Measurements from ENCODE around the gene SGIP1. TPM values are rescaled to one million over a fixed set of nuclear protein-coding genes. Genes with fewer than 3 reads are reported as not detected.

The SGIP1 gene
- total RNA-seq, 1 donor from 2014 or later: 4.2 TPM

- H4K20me1 ChIP-seq (ENCODE audit: low read depth): no peaks in the 10 kb centered on the region
- H3K4me3 ChIP-seq: no peak overlapping the region
- DNase-seq (ENCODE audit: low spot score): no peak
- H3K4me1 ChIP-seq: no peaks in the 10 kb centered on the region
- Mint-ChIP-seq H3K36me3 (no peaks in the 10 kb centered on the region), H3K9me3 (peaks cover 5% of the 10 kb centered on the region), H3K27ac (no peak overlapping the region), H3K27me3 (ENCODE audit: insufficient read depth, low read depth) (peaks cover 4% of the 10 kb centered on the region), H3K4me1 (no peaks in the 10 kb centered on the region), H3K4me3 (no peak overlapping the region)
- no peak overlapping the region for H3K9ac ChIP-seq
- no peaks in the 10 kb centered on the region for H3K79me2 ChIP-seq (ENCODE audit: low read depth)
- H3F3A ChIP-seq (ENCODE audit: low read depth): no peaks in the 10 kb centered on the region
- H2AFZ ChIP-seq (replicated peaks): no peak overlapping the region
- TF ChIP-seq, protein P1, sequence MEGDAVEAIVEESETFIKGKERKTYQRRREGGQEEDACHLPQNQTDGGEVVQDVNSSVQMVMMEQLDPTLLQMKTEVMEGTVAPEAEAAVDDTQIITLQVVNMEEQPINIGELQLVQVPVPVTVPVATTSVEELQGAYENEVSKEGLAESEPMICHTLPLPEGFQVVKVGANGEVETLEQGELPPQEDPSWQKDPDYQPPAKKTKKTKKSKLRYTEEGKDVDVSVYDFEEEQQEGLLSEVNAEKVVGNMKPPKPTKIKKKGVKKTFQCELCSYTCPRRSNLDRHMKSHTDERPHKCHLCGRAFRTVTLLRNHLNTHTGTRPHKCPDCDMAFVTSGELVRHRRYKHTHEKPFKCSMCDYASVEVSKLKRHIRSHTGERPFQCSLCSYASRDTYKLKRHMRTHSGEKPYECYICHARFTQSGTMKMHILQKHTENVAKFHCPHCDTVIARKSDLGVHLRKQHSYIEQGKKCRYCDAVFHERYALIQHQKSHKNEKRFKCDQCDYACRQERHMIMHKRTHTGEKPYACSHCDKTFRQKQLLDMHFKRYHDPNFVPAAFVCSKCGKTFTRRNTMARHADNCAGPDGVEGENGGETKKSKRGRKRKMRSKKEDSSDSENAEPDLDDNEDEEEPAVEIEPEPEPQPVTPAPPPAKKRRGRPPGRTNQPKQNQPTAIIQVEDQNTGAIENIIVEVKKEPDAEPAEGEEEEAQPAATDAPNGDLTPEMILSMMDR (IDR thresholded peaks at IDR 0.05): no peak
- TF ChIP-seq EZH2 (IDR thresholded peaks at IDR 0.05) (no peak), EZH2phosphoT487 (IDR thresholded peaks at IDR 0.05) (no peak)
- H3K27ac ChIP-seq: no peak overlapping the region
- H3K27me3 ChIP-seq: no peaks in the 10 kb centered on the region
- H3K9me3 ChIP-seq (ENCODE audit: low read depth): no peaks in the 10 kb centered on the region
- no peak overlapping the region for H3K4me2 ChIP-seq
- H3K36me3 ChIP-seq: no peaks in the 10 kb centered on the region
Measured at GRCh38 chr1:66563941-66564630, 30.1 kb downstream of the SGIP1 start.

DNA sequence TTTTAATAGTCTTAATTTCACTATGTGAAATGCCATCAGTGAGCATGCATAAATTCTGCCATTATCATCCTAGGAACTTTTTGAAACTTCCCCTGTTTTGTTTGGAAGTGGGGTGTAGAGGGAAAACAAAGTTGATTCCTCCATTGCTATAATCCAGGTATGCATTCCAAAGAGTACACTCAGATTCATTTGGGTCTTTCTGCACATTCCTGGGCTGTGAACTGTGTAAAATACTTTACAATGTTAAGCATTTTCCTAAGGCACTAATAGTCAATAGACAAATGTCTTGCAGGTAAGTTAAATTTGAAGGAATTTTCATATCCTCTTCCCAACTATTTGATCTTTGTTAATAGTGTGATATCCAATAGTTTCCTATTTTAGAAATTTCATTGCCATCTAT lies 36.2 kb downstream of the SGIP1 start:
- Histone ChIP-seq H3K4me1 (no peaks in the 10 kb centered on the region), H3K4me3 (no peak overlapping the region), H3F3A (ENCODE audit: low read depth) (no peaks in the 10 kb centered on the region), H3K79me2 (ENCODE audit: low read depth) (no peaks in the 10 kb centered on the region), H3K9me3 (ENCODE audit: low read depth) (no peaks in the 10 kb centered on the region), H3K9ac (no peak overlapping the region), H4K20me1 (ENCODE audit: low read depth) (no peaks in the 10 kb centered on the region), H3K36me3 (no peaks in the 10 kb centered on the region), H3K4me2 (no peak overlapping the region), H3K27me3 (no peaks in the 10 kb centered on the region), H2AFZ (replicated peaks) (no peak overlapping the region), H3K27ac (no peak overlapping the region)
- peaks cover 5% of the 10 kb centered on the region for H3K9me3 Mint-ChIP-seq
- no peak overlapping the region for H3K4me3 Mint-ChIP-seq
- no peak for DNase-seq (ENCODE audit: low spot score)
- H3K36me3 Mint-ChIP-seq: no peaks in the 10 kb centered on the region
- TF ChIP-seq EZH2phosphoT487 (IDR thresholded peaks at IDR 0.05): no peak
- no peak for TF ChIP-seq EZH2 (IDR thresholded peaks at IDR 0.05)
- TF ChIP-seq, protein P1 (IDR thresholded peaks at IDR 0.05): no peak
- no peaks in the 10 kb centered on the region for H3K4me1 Mint-ChIP-seq
- H3K27ac Mint-ChIP-seq: no peak overlapping the region
- H3K27me3 Mint-ChIP-seq (ENCODE audit: insufficient read depth, low read depth): no peaks in the 10 kb centered on the region

DNA sequence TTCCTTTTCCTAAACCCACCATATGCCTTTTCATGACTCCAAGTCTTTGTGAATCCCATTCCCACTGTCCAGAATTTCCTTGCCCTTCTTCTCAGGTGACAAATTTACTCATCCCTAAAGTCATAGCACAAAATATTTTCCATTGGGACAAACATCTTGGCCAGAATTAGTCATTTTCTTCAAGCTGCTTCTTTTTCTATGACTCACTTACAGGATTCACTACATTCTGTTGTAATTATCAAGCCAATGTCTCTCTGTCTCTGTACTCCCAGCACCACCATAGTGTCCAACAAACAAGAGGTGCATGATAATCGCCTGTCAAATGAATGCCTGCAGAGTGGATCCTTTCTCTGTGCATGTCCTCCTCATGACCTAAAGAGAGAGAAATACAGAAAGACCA lies 37.8 kb downstream of the SGIP1 start:
- H3K4me3 ChIP-seq: no peak overlapping the region
- no peak overlapping the region for H2AFZ ChIP-seq (replicated peaks)
- no peaks in the 10 kb centered on the region for H3K36me3 ChIP-seq
- Mint-ChIP-seq H3K9me3 (peaks cover 5% of the 10 kb centered on the region), H3K27me3 (ENCODE audit: insufficient read depth, low read depth) (no peaks in the 10 kb centered on the region), H3K36me3 (no peaks in the 10 kb centered on the region), H3K4me3 (no peak overlapping the region), H3K27ac (no peak overlapping the region), H3K4me1 (no peaks in the 10 kb centered on the region)
- H3K27me3 ChIP-seq: no peaks in the 10 kb centered on the region
- no peaks in the 10 kb centered on the region for H3K4me1 ChIP-seq
- no peaks in the 10 kb centered on the region for H3K79me2 ChIP-seq (ENCODE audit: low read depth)
- H3K4me2 ChIP-seq: no peak overlapping the region
- H3K9me3 ChIP-seq (ENCODE audit: low read depth): no peaks in the 10 kb centered on the region
- H3F3A ChIP-seq (ENCODE audit: low read depth): no peaks in the 10 kb centered on the region
- H3K9ac ChIP-seq: no peak overlapping the region
- no peak for DNase-seq (ENCODE audit: low spot score)
- TF ChIP-seq, protein P1 (IDR thresholded peaks at IDR 0.05): no peak
- TF ChIP-seq EZH2phosphoT487 (IDR thresholded peaks at IDR 0.05) (no peak), EZH2 (IDR thresholded peaks at IDR 0.05) (no peak)
- H4K20me1 ChIP-seq (ENCODE audit: low read depth): no peaks in the 10 kb centered on the region
- no peak overlapping the region for H3K27ac ChIP-seq

All from neural progenitor cell (in vitro differentiated cells).